ENCODE results near the gene PPM1B.

Gene PPM1B

DNA sequence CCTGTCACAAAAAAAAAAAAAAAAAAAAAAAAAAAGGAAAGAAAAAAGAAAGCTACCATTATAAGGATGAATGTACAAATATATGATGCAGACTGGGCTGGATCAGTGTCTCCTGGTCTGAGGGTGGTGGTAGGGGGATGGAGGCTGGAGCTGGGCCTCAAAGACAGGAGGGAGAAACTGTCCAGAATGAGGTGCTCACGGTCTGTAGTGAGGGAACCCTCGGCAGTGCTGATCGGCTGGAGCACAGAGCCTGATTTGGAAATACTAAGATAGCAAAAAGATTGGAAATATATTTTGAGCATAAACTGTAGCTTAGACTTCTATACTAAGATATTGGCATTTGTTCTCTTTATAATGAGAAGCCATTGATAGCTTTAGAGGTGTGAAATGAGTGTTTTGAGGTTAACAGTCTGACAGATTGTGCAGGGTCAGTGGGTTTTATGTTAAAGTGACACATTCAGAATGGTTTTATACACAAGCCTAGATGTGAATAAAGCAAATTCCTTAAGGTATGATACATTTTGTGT is 98.7 kb downstream of the PPM1B start:
- no peak for DNase-seq

DNA sequence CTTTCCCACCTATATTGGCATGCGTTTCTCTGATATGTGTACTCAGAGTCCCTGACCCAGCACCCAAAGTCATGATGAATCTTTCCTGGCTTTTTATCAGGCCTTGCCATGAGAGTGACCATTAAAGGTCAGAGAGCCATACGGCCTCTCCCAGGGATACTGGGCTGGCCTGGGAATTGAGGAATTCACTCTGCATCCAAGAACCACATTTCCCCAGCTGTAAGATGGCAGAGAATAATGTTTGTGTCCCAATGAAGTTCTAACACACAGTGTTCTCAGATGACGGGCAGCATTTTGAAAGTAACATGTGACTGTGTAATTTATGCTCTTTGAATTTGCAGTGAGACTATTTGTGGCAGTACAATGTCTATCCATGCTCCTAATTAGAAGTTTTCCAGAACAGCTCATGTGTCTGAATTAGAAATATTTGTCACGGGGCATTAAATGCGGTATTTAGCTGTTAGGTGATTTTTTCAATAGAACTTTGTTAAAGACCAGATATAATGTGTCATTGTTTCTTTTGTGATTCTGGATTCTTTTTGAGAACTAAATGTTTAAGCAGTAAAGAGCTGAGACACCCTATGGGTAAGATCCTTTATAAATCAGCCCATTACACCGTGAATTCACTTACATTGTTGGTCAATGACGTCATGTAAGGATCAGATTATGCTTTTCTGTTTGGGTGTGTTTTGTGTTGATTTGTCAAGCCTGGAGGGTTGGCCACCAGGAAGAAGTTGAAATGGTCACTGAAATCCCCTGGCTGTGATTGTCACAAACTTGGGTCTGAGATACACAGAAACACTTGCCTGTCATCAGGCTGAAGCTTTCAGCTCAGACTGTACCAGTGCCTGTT is 99.3 kb downstream of the PPM1B start:
- no peak for DNase-seq

- no peak for DNase-seq
These were observed 101.2 kb downstream of the PPM1B start for GRCh38 chr2:44269831-44270230.

GRCh38 chr2:44271296-44271695 is 102.6 kb downstream of the PPM1B start:
- no peak for DNase-seq

GRCh38 chr2:44273076-44273475 is 104.4 kb downstream of the PPM1B start:
- no peak for DNase-seq

GRCh38 chr2:44273596-44273995 is 104.9 kb downstream of the PPM1B start:
- DNase-seq: no peak

DNA sequence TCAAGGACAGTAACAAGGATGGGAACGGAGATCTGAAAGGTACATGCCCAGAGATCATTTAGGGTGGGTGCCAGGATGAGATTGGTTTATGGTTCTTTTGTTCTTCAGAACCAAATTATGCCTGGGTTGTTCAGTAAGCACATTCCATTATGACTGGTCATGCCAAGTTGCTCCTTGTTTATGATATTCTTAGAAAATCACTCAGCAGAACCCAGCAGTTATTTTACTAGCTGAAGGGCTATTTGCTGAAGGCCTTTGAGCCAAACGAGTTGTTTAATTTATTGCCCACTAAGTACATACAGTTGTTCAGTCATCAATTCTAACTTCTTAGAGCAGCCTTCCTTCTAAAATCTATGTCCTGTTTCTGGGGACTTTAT is 107.2 kb downstream of the PPM1B start:
- DNase-seq: no peak

- DNase-seq: no peak
These were observed 108.9 kb downstream of the PPM1B start for GRCh38 chr2:44277541-44277940.

DNA sequence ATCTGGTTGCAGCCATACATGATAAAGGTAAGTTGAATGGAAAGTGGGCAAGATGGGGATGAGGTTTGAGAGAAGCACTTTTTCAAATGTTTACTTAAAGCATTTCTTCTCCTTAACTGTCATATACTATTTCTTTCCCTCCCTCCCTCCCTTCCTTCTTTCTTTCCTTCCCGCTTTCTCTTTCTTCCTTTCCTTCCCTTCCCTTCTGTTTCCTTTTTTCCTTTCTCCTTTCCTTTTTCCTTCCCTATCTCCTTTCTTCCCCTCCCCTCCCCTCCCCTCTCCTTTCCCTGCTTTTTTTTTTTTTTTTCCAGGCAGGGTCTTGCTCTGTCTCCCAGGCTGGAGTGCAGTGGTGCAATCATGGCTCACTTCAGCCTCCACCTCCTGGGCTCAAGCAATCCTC is 112.2 kb downstream of the PPM1B start:
- DNase-seq: no peak

All from cerebellar nuclear complex (tissue), 1 donor.